KBM-7 (cell line): ENCODE data around the gene SEC22C.

Experiments used
- DNase-seq: peaks from one replicate; pipeline ENCODE4 v3.0.0-alpha.2; 2015
- in situ Hi-C: fragments of 300-500 bp; cut with MboI; formaldehyde crosslinking; loops from 2 replicates; pipeline ENCODE4 v1.14.3; 2020; ENCODE audit warnings: low sequenced_read_pairs, low pct_unique_long_range_greater_than_20kb, mixed read lengths

Gene SEC22C

DNA sequence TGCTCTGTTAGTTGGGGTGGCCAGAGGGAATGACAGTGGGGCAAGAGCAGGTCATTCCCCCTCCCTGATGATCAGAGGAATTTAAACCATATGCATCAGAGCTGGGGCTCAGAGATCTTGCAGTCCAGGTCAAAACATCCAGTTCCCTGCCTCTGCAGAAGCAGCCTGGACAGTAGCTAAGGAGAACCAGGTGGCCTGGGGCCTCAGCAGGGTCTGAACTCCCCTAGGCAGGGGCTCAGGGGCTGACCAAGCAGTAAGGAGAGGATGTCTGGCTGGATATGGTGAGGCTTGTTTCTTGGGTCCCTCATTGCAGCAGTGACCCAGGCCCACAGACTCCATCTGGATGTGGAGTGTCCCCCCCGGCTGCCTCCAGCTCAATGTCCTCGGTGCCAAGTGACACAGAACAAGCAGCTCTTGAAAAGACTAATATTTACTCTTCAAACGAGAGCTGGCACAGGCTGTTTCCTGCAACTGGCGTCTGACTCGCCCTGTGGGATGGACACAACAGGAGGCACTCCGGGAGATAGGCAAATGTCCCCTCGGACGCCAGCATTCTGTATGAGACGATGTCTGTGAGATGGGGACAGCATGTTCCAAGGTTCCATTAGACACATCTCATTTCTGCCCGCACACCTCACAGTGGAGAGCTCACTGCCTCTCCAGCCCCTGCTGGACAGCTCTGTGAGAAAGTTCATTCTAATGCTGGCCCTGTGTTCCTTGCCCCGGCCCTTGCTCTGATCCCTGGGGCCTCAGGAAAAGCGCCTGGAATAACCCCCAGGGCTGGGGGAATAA lies 37.1 kb downstream of the SEC22C start:
- DNase-seq: no peak
- in situ Hi-C loops: no loop called here

DNA sequence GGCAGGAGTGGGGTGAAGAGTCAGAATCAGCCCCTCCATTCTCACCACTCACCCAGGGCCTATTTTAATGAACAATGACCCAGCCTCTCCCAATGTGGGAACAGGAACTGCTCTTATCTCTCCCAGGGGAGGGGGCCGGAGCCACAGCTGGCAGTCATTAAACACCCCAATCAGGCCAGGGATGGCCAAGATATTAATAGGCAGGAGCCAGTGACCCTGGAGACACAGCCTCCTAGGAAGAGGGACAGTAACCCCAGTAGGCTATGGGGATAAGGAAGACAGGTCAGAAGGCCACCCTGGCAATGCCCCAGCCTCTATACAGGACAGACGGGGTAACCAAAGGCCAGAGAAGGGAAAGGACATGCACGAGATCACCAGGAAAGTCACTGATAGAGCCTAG lies 40.7 kb downstream of the SEC22C start:
- in situ Hi-C loops: no loop called here
- no peak for DNase-seq

DNA sequence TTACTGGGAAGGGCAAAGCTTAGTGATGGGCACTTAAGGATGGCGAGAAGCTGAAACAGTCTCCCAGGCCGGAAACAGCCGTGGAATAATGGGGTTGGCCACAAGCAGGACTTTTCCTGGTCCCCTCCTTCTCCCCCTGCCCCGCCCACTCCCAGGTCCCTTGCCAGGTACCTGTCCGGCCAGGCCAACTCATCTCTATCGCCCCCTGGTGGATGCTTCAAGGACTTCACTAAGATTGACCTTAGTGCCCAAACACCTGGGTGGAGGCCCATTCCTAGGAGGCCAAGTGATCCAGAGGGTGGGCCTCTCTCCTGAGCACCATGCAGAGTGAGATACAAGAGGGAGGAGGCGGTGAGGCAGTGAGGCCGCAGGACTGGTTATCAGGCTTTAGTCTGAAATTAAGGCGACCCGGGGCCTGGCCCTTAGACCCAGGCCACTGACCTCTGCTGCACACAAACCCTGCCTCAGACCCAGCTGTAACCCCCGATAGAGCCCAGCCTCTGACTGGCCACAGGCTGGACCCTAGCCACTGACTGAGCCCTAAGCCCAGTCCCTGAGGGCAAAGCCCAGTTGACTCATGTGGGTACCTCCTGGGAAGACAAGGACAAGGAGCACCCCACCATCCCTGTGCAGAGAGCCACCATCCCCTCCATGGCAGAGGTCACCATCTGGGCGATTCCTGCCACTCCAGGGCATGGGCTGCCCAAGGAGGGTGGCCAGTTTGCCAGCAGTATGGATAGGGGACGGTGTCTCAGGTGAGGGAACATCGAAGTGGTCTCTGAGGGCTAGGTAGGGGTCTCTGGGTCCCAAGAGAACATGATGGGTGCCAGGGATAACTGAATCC lies 41.7 kb downstream of the SEC22C start:
- in situ Hi-C loops: no loop called here
- DNase-seq: peak; percentile 38

DNA sequence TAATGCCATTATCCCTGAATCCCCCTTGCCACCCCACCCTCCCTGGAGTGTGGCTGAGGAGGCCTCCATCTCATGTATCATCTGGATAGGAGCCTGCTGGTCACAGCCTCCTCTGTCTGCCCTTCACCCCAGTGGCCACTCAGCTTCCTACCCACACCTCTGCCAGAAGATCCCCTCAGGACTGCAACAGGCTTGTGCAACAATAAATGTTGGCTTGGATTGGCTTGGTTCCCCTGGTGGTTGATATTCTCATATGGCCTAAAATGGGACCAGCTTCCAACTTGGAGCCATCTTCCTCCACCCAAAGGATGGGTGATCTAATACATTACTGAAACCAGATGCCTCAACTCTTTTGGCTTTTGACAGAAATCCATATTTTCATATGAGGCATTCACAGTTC lies 44.4 kb downstream of the SEC22C start:
- in situ Hi-C loops: no loop called here
- no peak for DNase-seq

DNA sequence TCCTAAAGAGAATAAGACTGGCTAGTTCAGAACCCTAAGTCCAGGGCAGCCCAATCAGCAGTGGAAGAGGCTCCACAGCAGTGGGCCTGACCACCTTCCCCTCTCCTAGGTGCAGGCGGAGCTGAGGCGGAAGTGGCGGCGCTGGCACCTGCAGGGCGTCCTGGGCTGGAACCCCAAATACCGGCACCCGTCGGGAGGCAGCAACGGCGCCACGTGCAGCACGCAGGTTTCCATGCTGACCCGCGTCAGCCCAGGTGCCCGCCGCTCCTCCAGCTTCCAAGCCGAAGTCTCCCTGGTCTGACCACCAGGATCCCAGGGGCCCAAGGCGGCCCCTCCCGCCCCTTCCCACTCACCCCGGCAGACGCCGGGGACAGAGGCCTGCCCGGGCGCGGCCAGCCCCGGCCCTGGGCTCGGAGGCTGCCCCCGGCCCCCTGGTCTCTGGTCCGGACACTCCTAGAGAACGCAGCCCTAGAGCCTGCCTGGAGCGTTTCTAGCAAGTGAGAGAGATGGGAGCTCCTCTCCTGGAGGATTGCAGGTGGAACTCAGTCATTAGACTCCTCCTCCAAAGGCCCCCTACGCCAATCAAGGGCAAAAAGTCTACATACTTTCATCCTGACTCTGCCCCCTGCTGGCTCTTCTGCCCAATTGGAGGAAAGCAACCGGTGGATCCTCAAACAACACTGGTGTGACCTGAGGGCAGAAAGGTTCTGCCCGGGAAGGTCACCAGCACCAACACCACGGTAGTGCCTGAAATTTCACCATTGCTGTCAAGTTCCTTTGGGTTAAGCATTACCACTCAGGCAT lies 45.6 kb downstream of the SEC22C start:
- in situ Hi-C loops: no loop called here
- peak; percentile 63 for DNase-seq

DNA sequence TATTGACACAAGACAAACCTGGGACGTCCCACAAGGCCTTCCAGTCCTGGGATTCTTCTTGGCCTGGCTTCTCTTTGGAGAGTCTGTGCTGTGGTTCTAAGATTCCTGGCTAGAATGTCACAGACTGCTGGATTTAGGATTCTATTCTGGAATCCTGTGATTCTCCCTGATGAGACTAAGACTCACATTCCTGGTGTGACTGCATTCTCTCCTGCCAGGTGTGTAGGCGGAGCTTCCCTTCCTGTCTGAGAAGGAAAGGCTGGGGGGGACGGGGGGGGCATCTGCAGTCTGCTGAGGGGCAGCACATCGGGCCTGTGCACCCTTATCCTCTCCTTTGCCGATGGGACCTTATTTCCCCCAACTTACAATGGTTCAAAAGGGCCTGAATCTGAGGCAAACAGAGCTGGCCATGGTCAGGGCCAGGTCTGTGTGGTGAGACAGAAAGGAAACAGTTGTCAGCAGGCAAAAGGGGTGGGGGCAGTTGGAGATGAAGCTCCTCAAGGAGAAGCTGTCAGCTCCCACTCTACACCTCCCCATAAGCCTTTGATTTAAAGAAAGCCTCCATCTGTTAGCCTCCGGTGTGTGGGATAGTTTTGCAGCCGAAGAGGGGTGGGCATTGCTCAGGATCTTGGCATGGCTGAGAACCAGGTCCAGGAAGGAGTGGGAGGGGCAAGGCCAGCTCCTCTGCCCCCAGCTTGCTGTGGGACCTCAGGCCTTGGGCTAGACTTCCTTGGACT lies 48.4 kb downstream of the SEC22C start:
- in situ Hi-C loops: no loop called here
- no peak for DNase-seq

DNA sequence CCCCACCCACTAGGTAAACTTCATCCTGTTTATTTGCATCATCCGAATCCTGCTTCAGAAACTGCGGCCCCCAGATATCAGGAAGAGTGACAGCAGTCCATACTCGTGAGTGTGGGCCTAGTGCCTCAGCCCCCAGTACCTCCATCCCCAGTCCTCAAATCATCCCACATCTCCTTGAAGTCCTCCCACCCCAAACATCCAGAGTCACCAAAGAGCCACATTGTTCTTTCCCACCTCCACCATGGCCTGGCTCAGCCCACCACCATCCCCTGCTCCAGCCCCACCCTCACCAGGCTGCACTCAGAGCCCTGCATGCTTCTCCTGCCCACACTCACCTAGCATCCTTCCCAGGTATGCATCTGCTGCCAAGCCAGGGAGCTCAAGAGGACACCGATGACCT lies 49.5 kb downstream of the SEC22C start:
- in situ Hi-C loops: no loop called here
- DNase-seq: no peak

DNA sequence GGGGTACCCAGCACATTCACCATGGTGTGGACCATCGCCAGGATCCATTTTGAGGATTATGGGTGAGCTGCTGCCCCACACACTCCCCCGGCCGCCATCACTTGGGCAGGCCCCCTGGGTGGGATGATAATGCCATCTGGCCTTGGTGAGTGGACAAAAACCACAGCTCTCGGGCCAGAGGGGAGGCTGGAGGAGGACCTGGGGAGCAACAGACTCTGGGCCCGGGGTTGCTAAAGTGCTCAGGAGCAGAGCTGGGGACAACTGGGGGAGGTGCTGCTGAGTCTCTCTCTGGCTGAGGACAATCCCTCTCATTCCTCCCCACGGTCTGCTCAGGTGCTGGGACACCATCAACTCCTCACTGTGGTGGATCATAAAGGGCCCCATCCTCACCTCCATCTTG lies 50.3 kb downstream of the SEC22C start:
- no peak for DNase-seq

DNA sequence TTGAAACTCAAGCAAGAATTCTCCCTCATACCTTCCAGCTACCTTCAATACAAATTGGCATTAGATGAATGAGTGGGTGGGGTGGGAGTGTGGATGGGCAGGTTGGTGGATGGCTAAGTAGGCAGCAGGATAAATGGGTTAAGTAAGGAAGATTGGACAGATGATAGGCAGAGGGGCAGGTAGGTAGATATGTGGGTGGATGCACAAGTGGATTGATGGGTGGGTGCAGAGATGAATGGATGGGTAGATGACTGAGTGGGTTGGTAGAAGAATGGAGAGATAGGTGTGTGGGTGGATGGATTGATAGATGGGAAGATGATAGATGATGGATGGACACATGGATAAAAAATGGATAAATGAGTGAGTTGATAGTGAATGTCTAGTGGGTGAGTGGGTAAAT lies 51.7 kb downstream of the SEC22C start:
- DNase-seq: no peak
- in situ Hi-C loops: no loop called here

More for the DNA sequence above, 50.3 kb downstream of the SEC22C start:
- in situ Hi-C loops: no loop called here

DNA sequence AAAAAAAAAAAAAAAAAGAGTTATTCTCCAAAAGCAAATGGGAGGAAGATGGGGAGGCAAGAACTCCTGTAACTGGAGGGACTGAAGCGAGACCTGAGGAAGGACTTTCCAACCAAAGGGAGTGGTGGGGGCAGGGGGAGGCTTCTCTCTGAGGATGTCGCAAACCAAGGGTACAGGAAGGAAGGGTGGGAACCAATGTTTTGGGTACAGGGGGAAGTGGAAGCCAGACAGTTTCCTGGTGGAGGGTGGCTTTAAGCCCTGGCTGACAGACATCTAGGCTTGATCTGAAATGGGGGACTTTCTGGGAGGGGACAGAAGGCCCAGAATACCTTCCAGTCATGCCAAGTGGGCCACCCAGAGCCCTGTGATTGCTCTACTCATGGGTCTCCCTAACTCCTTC lies 52.3 kb downstream of the SEC22C start:
- DNase-seq: peak; percentile 23
- in situ Hi-C loops: no loop called here

DNA sequence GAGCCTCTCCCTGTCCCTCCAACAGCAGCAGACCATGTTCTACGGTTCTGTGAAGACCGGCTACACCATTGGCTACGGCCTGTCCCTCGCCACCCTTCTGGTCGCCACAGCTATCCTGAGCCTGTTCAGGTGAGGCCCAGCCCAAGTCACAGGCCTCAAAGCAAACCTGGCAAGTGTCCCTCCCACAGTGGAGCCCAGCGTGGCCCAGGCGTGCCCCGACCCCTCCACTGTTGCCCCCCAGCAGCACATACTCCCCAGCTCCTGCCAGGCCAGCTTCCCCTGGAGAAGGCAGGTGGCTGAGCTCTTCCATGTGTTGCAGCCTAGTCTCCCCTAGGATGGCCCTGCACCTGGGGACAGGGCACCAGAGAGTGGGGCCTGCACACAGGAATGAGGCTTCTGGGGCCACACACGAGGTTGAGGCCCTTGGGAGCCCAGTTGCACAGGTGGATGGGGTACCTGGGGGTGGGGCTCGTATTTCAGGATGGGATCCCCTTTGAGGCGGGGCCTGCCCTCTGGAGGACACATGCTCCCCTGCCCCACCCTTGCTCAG lies 54.3 kb downstream of the SEC22C start:
- no peak for DNase-seq
- in situ Hi-C loops: no loop called here

DNA sequence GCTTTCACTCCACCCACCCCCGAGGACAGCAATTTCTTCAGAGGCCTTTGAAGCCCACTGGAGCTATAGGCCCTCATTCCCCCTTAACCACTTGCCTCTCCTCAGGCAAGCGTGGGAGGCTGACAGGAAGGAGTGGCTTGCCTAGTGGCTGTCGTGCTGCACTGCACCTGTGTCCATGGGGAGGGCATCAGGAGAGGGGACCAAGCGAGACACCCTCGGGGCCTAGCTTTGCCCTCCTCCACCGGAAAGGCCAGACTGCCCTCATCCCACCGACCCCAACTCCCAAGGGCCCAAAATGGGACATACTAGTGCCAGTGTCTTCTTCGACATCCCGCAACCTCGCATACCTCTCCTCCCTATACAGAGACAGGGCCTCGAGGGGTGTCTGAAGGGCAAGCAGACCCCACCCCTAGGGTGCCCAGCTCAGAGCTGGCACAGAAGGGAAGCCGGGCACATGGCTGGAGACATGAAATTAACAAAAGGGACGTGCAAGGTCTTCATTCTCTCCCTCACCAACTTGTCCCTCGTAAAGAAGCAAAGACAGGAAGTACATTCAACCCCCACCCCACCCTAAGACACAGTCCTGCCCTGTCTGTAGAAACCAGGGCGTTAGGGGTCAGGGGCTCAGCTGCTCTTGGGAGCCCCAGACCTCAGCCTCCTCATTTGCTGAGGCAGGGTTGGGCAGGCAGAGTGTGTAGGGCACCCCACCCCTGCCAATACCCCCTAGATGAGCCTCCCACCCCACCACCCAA lies 55.0 kb downstream of the SEC22C start:
- peak; percentile 56 for DNase-seq

DNA sequence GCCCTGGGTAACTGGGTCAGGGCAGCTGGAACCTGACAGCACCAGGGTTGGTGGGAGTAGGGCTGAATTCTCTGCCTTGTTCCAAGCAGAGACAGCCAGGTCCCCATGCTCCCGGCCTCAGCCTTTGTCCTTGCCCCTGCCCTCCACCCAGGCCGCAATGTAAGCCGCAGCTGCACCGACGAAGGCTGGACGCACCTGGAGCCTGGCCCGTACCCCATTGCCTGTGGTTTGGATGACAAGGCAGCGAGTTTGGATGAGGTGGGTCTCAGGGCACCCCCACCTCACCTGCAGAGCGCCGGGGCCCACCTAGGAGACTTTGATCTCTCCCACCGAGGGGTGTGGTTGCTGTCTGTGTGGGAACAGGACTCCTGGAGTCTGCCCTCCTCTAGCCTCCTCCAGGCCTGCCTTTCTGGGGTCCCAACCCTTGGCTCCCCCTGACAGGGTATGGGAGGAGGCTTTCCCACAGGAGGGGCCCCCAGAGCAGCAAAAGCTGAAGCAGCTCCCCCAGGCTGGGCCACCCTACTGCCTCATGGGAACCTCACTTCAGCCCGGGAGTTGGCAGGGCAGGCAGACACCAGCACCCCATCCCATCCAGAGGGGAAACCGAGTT lies 55.9 kb downstream of the SEC22C start:
- in situ Hi-C loops: no loop called here
- DNase-seq: no peak

More for the DNA sequence above, 55.0 kb downstream of the SEC22C start:
- in situ Hi-C loops: no loop called here

DNA sequence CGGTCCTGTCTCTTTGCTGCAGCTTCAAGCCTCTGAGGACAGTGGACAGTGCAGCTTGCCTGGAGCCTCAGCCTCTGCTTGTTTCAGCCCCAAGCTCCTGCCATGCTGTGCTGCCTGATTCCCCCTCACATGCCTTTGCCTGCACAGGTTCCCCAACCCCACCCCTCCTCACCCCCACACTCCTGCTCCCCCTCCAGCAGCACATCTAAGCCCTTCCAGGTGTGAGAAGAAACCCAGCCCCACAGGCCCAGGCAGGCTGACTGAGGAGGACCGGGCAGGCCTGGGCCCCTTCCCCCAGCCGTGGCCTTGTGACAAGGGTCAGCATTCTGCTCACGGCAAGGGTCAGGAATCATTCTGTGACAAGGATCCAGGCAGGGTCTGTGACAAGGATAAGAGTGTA lies 56.6 kb downstream of the SEC22C start:
- in situ Hi-C loops: no loop called here

DNA sequence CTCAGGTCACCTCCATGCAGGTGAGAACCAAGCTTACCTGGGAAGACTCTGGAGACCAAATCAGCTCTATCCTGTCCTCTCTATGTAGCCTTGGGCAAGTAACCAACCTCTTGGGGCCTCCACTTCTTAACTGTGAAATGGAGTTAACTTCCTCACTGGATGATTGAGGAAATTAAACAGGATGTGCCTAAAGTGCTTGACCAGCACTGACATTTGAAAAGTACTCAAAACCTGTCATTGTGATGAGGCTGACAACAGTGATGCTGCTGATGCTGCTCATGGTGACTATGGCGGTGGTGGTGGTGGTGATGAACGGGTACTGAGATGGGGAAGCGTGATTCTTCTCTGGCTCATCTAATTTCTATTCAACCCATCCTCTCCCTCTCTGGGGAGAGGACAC lies 57.0 kb downstream of the SEC22C start:
- in situ Hi-C loops: no loop called here
- DNase-seq: no peak

More for the DNA sequence above, 56.6 kb downstream of the SEC22C start:
- DNase-seq: no peak

DNA sequence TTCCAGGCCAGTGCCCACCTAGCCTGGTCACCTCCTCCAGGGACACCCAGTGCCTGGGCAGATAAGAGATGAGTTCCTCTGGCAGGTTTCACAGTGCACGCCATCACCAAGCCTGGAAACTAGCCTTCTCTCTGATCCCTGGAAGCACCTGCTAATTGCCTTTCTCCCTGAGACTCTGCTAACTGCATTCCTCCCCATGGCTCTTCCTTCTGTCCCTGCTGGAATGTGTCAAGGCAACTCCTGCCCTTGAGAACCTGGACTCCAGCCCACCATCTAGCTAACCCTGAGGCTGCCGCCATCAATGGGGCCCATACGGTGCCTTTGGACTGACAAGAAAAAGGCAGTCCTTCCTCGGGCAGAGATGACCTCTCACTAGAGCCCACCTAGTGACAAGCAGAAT lies 60.9 kb downstream of the SEC22C start:
- in situ Hi-C loops: no loop called here
- no peak for DNase-seq

DNA sequence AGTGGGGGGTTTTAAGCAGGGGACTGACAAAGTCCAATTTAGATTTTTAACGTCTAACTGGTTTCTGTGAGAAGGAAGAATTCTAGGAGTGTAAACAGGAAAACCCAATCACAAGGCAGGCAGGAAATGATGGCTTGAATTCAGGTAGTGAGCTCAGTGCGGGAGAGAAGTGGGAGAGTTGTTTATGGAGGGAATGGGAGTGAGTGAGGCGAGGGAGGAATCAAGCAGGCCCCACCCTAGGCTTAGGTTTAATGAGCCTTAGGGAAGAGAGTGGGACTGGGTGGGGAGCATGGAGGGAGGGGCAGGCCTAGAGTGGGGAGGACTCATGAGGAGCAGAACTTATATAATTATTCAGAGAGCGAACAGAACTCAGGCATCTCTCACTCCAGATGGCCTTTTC lies 61.4 kb downstream of the SEC22C start:
- DNase-seq: no peak
- in situ Hi-C loops: no loop called here

DNA sequence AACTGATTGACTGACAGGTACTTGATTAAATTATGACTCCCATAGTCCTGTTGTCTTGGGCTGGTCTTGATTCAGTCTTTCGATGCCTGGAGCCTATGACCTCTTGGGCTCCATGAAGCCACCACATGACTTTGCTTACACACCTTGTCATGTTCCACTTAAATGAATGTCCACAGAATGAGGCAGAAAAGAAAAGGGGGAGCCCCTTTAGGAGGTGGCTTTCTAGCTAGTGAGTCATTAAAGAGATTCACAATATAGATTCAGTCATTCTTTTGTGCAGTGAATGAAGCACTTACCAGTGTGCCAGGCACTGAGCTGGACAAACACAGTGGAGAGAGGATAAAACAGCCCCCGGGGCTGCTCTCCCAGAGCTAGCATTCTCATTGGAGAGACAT lies 62.2 kb downstream of the SEC22C start:
- DNase-seq: no peak
- in situ Hi-C loops: no loop called here
